ENCODE measurements around the gene SPTBN1.

Gene SPTBN1

DNA sequence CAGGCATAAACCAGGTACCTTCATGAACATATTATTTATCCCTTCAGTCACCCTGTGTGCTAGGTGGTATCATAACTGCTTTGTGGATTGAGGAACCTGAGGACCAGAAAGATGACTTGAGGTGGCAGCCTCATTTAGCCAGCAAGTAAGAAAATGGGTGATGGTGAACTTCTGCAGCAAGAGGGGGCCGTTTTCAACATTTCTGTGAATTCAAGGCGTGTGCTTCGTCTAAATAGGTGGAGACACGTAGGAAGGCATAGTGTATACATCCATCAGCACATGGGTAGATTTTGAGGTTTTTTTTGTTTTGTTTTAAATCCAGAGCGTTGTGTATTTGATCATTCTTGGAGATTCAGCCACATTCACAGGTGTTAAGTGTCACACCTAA lies 118.7 kb downstream of the SPTBN1 start:
- H3K4me3 ChIP-seq (ENCODE audit: low read depth, low read length) = no peak overlapping the region
- TF ChIP-seq, protein P1, sequence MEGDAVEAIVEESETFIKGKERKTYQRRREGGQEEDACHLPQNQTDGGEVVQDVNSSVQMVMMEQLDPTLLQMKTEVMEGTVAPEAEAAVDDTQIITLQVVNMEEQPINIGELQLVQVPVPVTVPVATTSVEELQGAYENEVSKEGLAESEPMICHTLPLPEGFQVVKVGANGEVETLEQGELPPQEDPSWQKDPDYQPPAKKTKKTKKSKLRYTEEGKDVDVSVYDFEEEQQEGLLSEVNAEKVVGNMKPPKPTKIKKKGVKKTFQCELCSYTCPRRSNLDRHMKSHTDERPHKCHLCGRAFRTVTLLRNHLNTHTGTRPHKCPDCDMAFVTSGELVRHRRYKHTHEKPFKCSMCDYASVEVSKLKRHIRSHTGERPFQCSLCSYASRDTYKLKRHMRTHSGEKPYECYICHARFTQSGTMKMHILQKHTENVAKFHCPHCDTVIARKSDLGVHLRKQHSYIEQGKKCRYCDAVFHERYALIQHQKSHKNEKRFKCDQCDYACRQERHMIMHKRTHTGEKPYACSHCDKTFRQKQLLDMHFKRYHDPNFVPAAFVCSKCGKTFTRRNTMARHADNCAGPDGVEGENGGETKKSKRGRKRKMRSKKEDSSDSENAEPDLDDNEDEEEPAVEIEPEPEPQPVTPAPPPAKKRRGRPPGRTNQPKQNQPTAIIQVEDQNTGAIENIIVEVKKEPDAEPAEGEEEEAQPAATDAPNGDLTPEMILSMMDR (IDR thresholded peaks at IDR 0.05; ENCODE audit: insufficient read depth, low read depth, low read length, missing control alignments) = no peak
- no peak for DNase-seq (ENCODE audit: low read depth)

DNA sequence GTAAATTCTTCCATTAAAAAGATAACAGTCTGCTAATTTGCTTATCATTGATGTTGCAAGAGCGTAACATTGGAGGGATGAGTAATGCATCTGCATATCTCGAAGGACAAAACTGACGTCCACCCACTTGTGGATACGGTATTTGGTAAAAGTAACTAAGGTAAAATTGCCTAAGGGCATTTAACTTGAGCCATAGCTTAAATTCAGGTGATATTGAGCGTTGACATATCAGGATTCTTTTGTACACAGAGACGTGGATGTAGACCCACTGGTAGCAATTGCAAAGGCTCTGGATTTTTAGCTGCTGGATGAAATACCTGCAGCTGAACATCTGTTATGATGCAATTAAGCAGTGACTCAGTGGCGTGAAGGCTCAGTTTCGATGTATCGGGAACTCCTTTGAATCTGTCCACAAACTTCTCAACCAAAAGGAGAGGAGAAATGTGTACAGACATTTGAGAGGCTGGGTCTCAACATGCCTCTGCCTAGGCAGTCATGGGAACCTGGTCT lies 119.3 kb downstream of the SPTBN1 start:
- TF ChIP-seq, protein P1 (IDR thresholded peaks at IDR 0.05; ENCODE audit: insufficient read depth, low read depth, low read length, missing control alignments) = no peak
- H3K4me3 ChIP-seq (ENCODE audit: low read depth, low read length) = no peak overlapping the region
- no peak for DNase-seq (ENCODE audit: low read depth)

DNA sequence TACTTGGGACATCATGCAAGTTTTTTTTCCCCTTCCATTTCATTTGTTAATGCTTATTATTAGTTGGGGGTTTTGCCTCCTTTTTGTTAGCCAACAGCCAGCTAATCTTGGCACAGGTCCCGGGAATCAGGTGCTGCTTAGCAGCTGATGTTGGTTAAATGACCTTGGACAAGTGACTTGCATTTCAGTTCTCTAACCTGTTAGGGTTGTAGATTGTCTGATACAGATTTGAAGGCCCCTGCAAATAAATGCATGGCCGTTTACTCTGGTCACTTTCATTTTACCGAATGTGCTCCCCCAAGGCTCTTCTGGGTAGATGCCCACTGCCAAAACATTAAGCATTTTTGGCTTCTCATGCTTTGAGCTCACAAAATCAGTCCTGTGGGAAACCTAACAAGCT lies 120.9 kb downstream of the SPTBN1 start:
- no peak for DNase-seq (ENCODE audit: low read depth)
- no peak overlapping the region for H3K4me3 ChIP-seq (ENCODE audit: low read depth, low read length)
- TF ChIP-seq, protein P1 (IDR thresholded peaks at IDR 0.05; ENCODE audit: insufficient read depth, low read depth, low read length, missing control alignments) = no peak

DNA sequence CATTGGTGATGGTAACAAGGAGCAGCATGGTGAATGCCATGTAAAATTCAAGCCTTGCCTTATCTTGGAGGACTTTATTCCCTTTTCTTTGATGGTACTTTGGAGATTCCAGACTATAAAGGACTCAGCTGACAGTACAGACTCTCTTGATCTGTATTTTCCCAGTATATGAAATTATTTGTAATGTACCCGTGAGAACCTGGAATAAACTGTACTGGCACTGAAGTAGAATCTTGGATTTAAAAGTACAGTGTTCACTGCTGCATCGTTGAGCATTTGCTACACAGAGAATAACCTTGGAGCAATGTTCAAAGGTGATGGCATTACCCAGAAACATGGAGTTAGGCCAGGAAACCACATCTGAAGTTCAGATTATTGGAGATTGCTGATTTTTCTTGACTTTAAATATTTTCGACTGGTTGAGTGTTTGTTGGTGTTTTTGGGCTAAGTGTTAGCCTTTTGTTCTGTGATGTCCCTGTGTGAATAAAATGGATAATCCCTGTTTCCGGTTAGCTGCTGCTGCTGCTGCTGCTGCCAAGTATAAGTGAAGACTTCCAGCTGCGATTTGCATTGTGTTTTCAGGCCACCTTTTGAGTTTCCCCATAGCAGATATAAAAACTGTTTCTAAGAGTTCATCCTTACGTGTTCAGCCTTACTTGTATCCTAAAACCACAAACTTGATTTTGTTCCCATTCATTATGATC lies 122.0 kb downstream of the SPTBN1 start:
- DNase-seq (ENCODE audit: low read depth) = no peak
- peak overlapping the region; percentile 49 for H3K4me3 ChIP-seq (ENCODE audit: low read depth, low read length)
- TF ChIP-seq, protein P1 (IDR thresholded peaks at IDR 0.05; ENCODE audit: insufficient read depth, low read depth, low read length, missing control alignments) = no peak

DNA sequence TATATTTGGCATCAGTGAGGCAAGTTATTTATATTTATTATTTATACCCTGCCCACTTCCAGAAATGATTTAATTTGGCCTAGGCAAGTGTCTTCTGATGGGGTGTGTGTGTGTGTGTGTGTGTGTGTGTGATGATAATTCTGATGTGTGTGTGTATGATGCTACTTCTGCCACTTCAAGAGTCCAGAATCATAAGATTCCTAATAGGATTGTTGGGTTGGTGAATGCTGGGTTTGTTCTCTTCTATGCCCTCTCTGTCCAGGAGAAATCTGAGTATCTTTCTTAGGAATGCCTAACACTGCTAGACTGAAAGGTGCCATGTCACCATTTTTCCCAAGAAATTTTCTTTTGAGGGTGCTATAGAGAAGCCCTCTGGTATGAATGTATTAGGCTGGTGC lies 122.5 kb downstream of the SPTBN1 start:
- no peak for DNase-seq (ENCODE audit: low read depth)
- TF ChIP-seq, protein P1 (IDR thresholded peaks at IDR 0.05; ENCODE audit: insufficient read depth, low read depth, low read length, missing control alignments) = no peak
- H3K4me3 ChIP-seq (ENCODE audit: low read depth, low read length) = peak overlapping the region; percentile 49

DNA sequence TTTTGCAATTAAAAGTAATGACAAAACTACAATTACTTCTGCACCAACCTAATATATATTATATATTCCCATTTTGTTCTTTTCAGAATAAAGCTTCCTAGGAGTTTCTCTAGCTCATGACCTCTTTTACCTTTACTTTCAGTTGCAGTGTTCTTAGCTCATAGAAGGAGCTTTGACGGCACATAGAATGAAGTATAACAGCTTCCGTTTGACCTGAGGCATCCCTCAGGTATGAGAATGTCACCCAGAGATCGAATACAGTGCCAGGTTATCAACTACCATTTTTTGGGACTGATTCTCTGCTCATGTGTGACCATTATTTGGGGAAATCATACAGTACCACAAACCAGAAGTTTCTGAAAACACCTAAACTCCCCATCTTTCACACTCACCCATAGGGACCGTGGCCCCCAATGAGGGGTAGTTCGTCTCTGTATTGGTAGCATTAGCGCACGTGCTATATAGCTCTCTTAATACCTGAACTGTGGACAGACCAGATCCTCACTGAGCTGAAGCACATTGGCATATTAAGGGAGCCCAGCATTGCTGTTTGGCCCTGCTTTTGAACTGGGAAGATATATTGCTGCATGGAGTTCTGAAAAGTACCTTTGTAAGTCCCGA lies 123.0 kb downstream of the SPTBN1 start:
- peak overlapping the region; percentile 49 for H3K4me3 ChIP-seq (ENCODE audit: low read depth, low read length)
- TF ChIP-seq, protein P1 (IDR thresholded peaks at IDR 0.05; ENCODE audit: insufficient read depth, low read depth, low read length, missing control alignments) = no peak
- no peak for DNase-seq (ENCODE audit: low read depth)
